HS-27A (cell line): ENCODE results near the gene MARK3.
A peak's percentile ranks its signal among the peaks of the same experiment; 100 is the strongest.

Experiments
- DNase-seq: peaks from one replicate; pipeline ENCODE4 v3.0.0-alpha.2; 2012; ENCODE audit warnings: low read depth, missing footprints

Gene MARK3

GRCh38 chr14:103549361-103550311 lies 164.4 kb downstream of the MARK3 start:
- no peak for DNase-seq

DNA sequence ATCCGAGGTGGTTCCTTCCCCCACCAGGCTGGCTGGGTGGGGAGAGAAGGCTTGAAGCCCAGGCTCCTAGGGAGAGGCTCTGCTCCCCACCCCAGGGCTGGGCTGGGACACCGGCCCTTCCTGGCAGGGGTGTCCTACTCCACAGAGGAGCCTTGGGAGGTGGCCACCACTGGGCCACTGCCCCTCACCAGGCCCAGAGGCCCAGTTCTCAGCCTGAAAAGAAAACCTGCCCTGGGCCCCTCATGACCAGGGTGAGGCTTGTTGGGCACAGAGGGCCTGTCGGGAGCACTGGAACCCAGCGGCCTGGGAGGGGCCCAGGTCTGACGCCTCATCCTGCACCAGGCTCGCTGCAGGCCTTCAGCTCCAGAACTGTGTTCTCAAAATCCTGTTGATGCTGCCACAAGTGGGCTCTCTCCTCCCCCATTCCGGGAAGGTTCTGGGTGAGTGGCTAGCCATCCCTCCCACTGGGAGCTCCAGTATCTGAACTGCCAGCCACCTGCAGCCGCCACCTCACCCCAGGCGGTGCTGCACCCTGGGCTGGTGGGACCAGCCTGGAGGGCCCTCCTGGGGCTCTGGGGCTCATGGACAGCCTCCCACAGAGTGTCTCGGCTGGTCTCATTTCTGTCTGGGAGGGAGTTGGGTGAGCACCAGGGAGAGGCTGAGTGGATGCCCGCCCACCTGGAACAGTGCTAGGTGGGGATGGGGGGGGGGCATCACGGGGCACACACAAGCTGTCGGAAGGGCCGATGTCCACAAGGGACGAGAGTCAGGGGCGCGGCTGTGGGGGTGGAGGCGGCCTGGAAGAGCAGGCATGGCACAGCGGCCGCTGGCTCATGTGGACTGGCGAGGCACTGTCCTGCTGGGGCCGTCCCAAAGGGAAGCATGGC lies 165.5 kb downstream of the MARK3 start:
- DNase-seq, result no peak

GRCh38 chr14:103551338-103551762 lies 166.1 kb downstream of the MARK3 start:
- DNase-seq, result no peak

GRCh38 chr14:103552011-103552845 lies 167.0 kb downstream of the MARK3 start:
- DNase-seq, result peak; percentile 64

DNA sequence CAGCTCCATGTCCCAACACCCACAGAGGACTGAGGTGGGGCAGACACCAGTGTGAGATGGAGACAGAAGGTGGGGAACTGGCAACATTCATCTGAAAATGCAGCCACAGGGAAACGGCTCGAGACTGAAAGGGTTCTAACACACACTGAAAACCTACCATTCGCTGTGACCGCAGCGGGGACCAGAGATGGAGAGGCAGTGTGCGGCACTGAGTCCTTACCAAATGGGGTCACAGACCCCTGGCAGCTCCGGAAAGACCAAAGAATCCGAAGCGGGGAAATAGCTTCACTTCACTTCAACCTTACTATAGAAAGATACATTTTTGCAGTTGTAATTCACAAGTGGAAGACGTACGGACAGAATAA lies 167.6 kb downstream of the MARK3 start:
- no peak for DNase-seq
